Measurements from ENCODE around the gene SLC27A1.
A peak's percentile ranks its signal among the peaks of the same experiment; 100 is the strongest.

SLC27A1 gene

DNA sequence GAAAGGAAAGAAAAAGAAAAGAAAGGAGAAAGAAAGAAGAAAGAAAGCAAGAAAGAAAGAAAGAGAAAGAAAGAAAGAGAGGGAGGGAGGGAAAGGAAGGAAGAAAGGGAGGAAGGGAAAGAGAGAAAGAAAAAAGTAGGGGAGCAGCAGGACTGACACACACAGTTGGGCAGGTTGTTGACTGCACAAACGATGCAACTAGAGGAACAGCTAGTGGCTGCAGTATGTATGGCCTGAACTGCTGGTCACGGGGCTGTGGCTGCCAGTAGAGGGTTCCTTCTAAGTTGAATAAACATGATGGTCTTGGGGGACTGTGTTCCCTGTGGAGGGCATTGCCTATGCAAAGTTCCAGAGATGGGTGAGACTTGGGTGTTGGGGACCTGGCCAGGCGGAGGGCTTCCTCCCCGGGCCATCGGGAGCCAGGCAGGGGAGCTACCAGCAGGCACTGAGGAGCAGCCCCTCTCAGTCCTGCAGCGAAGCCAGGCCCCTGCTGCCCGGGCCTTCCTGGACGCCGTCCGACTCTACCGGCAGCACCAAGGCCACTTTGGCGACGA is 68.4 kb downstream of the SLC27A1 start (continued):
- TF ChIP-seq, protein P1, sequence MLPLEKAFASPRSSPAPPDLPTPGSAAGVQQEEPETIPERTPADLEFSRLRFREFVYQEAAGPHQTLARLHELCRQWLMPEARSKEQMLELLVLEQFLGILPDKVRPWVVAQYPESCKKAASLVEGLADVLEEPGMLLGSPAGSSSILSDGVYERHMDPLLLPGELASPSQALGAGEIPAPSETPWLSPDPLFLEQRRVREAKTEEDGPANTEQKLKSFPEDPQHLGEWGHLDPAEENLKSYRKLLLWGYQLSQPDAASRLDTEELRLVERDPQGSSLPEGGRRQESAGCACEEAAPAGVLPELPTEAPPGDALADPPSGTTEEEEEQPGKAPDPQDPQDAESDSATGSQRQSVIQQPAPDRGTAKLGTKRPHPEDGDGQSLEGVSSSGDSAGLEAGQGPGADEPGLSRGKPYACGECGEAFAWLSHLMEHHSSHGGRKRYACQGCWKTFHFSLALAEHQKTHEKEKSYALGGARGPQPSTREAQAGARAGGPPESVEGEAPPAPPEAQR (tag by site-specific recombination; IDR thresholded peaks at IDR 0.05) = no peak
- TF ChIP-seq, protein P2, sequence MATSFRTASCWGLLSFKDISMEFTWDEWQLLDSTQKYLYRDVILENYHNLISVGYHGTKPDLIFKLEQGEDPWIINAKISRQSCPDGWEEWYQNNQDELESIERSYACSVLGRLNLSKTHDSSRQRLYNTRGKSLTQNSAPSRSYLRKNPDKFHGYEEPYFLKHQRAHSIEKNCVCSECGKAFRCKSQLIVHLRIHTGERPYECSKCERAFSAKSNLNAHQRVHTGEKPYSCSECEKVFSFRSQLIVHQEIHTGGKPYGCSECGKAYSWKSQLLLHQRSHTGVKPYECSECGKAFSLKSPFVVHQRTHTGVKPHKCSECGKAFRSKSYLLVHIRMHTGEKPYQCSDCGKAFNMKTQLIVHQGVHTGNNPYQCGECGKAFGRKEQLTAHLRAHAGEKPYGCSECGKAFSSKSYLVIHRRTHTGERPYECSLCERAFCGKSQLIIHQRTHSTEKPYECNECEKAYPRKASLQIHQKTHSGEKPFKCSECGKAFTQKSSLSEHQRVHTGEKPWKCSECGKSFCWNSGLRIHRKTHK (tag by site-specific recombination; IDR thresholded peaks at IDR 0.05) = no peak
- no peak for TF ChIP-seq ZNF701 (tag by site-specific recombination; IDR thresholded peaks at IDR 0.05)
- no peak for TF ChIP-seq ZNF555 (tag by site-specific recombination; conservative IDR thresholded peaks at IDR 0.05)
- 0 out of 2 replicates have a peak, but pooled peaks have one; percentile 66 for TF ChIP-seq ZNF776 (tag by site-specific recombination; IDR thresholded peaks at IDR 0.05; ENCODE audit: borderline replicate concordance)
- no peak for TF ChIP-seq ZNF473 (tag by site-specific recombination; IDR thresholded peaks at IDR 0.05)
- TF ChIP-seq ZEB2 (tag by site-specific recombination; IDR thresholded peaks at IDR 0.05) = no peak
- TF ChIP-seq YY2 (tag by site-specific recombination; IDR thresholded peaks at IDR 0.05) = no peak
- TF ChIP-seq ZNF558 (tag by site-specific recombination; IDR thresholded peaks at IDR 0.05) = peak; percentile 51
- TF ChIP-seq ZNF354C (tag by site-specific recombination; IDR thresholded peaks at IDR 0.05; ENCODE audit: borderline replicate concordance, low read depth) = no peak
- TF ChIP-seq, protein P3, sequence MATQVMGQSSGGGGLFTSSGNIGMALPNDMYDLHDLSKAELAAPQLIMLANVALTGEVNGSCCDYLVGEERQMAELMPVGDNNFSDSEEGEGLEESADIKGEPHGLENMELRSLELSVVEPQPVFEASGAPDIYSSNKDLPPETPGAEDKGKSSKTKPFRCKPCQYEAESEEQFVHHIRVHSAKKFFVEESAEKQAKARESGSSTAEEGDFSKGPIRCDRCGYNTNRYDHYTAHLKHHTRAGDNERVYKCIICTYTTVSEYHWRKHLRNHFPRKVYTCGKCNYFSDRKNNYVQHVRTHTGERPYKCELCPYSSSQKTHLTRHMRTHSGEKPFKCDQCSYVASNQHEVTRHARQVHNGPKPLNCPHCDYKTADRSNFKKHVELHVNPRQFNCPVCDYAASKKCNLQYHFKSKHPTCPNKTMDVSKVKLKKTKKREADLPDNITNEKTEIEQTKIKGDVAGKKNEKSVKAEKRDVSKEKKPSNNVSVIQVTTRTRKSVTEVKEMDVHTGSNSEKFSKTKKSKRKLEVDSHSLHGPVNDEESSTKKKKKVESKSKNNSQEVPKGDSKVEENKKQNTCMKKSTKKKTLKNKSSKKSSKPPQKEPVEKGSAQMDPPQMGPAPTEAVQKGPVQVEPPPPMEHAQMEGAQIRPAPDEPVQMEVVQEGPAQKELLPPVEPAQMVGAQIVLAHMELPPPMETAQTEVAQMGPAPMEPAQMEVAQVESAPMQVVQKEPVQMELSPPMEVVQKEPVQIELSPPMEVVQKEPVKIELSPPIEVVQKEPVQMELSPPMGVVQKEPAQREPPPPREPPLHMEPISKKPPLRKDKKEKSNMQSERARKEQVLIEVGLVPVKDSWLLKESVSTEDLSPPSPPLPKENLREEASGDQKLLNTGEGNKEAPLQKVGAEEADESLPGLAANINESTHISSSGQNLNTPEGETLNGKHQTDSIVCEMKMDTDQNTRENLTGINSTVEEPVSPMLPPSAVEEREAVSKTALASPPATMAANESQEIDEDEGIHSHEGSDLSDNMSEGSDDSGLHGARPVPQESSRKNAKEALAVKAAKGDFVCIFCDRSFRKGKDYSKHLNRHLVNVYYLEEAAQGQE (tag by site-specific recombination; IDR thresholded peaks at IDR 0.05) = no peak
- TF ChIP-seq, protein P4, sequence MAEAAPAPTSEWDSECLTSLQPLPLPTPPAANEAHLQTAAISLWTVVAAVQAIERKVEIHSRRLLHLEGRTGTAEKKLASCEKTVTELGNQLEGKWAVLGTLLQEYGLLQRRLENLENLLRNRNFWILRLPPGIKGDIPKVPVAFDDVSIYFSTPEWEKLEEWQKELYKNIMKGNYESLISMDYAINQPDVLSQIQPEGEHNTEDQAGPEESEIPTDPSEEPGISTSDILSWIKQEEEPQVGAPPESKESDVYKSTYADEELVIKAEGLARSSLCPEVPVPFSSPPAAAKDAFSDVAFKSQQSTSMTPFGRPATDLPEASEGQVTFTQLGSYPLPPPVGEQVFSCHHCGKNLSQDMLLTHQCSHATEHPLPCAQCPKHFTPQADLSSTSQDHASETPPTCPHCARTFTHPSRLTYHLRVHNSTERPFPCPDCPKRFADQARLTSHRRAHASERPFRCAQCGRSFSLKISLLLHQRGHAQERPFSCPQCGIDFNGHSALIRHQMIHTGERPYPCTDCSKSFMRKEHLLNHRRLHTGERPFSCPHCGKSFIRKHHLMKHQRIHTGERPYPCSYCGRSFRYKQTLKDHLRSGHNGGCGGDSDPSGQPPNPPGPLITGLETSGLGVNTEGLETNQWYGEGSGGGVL (tag by site-specific recombination; IDR thresholded peaks at IDR 0.05) = no peak
- no peak for TF ChIP-seq ZNF341 (tag by site-specific recombination; IDR thresholded peaks at IDR 0.05; ENCODE audit: low read depth)
- no peak for TF ChIP-seq ZNF19 (tag by site-specific recombination; IDR thresholded peaks at IDR 0.05; ENCODE audit: low read depth)
- no peak for TF ChIP-seq EGR2 (tag by site-specific recombination; IDR thresholded peaks at IDR 0.05; ENCODE audit: low read depth)
- TF ChIP-seq ZNF335 (tag by site-specific recombination; conservative IDR thresholded peaks at IDR 0.05) = peak; percentile 93
- TF ChIP-seq ZNF266 (tag by site-specific recombination; IDR thresholded peaks at IDR 0.05; ENCODE audit: low read depth) = no peak
- TF ChIP-seq ZNF658 (tag by site-specific recombination; IDR thresholded peaks at IDR 0.05) = no peak
- TF ChIP-seq, protein P5, sequence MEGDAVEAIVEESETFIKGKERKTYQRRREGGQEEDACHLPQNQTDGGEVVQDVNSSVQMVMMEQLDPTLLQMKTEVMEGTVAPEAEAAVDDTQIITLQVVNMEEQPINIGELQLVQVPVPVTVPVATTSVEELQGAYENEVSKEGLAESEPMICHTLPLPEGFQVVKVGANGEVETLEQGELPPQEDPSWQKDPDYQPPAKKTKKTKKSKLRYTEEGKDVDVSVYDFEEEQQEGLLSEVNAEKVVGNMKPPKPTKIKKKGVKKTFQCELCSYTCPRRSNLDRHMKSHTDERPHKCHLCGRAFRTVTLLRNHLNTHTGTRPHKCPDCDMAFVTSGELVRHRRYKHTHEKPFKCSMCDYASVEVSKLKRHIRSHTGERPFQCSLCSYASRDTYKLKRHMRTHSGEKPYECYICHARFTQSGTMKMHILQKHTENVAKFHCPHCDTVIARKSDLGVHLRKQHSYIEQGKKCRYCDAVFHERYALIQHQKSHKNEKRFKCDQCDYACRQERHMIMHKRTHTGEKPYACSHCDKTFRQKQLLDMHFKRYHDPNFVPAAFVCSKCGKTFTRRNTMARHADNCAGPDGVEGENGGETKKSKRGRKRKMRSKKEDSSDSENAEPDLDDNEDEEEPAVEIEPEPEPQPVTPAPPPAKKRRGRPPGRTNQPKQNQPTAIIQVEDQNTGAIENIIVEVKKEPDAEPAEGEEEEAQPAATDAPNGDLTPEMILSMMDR (tag by site-specific recombination; IDR thresholded peaks at IDR 0.05) = no peak
- no peak for TF ChIP-seq REPIN1 (tag by site-specific recombination; IDR thresholded peaks at IDR 0.05; ENCODE audit: low read depth)
- no peak for TF ChIP-seq ZFP41 (tag by site-specific recombination; IDR thresholded peaks at IDR 0.05; ENCODE audit: borderline replicate concordance)
- TF ChIP-seq, protein P6, sequence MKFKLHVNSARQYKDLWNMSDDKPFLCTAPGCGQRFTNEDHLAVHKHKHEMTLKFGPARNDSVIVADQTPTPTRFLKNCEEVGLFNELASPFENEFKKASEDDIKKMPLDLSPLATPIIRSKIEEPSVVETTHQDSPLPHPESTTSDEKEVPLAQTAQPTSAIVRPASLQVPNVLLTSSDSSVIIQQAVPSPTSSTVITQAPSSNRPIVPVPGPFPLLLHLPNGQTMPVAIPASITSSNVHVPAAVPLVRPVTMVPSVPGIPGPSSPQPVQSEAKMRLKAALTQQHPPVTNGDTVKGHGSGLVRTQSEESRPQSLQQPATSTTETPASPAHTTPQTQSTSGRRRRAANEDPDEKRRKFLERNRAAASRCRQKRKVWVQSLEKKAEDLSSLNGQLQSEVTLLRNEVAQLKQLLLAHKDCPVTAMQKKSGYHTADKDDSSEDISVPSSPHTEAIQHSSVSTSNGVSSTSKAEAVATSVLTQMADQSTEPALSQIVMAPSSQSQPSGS (tag by site-specific recombination; IDR thresholded peaks at IDR 0.05; ENCODE audit: low read depth) = no peak
- TF ChIP-seq, protein P7, sequence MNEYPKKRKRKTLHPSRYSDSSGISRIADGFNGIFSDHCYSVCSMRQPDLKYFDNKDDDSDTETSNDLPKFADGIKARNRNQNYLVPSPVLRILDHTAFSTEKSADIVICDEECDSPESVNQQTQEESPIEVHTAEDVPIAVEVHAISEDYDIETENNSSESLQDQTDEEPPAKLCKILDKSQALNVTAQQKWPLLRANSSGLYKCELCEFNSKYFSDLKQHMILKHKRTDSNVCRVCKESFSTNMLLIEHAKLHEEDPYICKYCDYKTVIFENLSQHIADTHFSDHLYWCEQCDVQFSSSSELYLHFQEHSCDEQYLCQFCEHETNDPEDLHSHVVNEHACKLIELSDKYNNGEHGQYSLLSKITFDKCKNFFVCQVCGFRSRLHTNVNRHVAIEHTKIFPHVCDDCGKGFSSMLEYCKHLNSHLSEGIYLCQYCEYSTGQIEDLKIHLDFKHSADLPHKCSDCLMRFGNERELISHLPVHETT (tag by site-specific recombination; IDR thresholded peaks at IDR 0.05) = no peak; the same call in 1 of the 2 replicates
- TF ChIP-seq, protein P8, sequence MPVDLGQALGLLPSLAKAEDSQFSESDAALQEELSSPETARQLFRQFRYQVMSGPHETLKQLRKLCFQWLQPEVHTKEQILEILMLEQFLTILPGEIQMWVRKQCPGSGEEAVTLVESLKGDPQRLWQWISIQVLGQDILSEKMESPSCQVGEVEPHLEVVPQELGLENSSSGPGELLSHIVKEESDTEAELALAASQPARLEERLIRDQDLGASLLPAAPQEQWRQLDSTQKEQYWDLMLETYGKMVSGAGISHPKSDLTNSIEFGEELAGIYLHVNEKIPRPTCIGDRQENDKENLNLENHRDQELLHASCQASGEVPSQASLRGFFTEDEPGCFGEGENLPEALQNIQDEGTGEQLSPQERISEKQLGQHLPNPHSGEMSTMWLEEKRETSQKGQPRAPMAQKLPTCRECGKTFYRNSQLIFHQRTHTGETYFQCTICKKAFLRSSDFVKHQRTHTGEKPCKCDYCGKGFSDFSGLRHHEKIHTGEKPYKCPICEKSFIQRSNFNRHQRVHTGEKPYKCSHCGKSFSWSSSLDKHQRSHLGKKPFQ (tag by site-specific recombination; IDR thresholded peaks at IDR 0.05) = no peak
